ENCODE measurements around the gene BANF2. TPM values are rescaled to one million over a fixed set of nuclear protein-coding genes. Genes with fewer than 3 reads are reported as not detected.
A peak's percentile ranks its signal among the peaks of the same experiment; 100 is the strongest.

The BANF2 gene
- total RNA-seq, 1 donor from 2014 or later: not detected

DNA sequence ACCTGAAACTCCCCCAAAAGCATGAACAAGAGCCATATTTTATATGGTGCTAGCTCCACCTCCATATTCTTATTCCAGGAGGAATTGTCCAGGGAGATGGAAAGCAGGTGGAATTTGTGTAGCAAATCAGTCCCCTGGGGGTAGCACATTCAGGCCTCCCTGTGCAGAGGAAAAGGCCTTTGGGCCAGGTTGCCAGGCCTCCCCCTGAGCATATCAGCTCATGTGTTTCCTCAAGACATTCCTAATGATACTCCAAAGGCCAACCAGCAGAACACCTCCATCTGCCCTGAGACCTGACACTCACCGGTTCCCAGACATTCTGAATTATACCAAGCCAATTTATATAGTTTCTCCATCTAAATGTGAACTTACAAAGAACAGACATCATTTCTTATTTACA, 2.6 kb upstream of the BANF2 start:
- no peak for DNase-seq (ENCODE audit: low spot score)
- Mint-ChIP-seq H3K4me1 (ENCODE audit: low read depth) (no peaks in the 10 kb centered on the region), H3K36me3 (ENCODE audit: low read depth) (peaks cover 2% of the 10 kb centered on the region), H3K9me3 (ENCODE audit: low read depth) (peaks cover 4% of the 10 kb centered on the region), H3K27ac (ENCODE audit: unreplicated experiment) (no peak overlapping the region), H3K27me3 (ENCODE audit: low read depth) (peaks cover 1% of the 10 kb centered on the region), H3K4me3 (ENCODE audit: unreplicated experiment) (no peak overlapping the region)
- TF ChIP-seq, protein P1, sequence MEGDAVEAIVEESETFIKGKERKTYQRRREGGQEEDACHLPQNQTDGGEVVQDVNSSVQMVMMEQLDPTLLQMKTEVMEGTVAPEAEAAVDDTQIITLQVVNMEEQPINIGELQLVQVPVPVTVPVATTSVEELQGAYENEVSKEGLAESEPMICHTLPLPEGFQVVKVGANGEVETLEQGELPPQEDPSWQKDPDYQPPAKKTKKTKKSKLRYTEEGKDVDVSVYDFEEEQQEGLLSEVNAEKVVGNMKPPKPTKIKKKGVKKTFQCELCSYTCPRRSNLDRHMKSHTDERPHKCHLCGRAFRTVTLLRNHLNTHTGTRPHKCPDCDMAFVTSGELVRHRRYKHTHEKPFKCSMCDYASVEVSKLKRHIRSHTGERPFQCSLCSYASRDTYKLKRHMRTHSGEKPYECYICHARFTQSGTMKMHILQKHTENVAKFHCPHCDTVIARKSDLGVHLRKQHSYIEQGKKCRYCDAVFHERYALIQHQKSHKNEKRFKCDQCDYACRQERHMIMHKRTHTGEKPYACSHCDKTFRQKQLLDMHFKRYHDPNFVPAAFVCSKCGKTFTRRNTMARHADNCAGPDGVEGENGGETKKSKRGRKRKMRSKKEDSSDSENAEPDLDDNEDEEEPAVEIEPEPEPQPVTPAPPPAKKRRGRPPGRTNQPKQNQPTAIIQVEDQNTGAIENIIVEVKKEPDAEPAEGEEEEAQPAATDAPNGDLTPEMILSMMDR (IDR thresholded peaks at IDR 0.05): no peak

DNA sequence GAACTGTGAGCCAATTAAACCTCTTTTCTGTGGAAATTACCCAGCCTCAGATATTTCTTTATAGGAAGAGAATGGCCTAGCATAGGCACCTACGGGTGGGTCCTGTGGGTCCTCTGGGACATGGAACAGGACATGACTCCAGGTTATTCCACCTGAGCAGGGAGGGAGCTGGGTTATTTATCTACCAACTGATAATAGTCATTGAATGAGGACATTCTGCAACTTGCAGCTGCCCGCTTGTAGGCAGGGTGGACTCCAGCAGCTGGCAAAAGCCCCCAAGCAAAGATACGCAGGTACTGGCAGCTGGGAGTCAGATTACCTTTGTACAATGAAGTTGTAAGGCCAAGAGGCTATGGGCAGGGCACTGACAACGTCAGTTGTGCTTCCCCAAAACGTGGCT, 1.4 kb upstream of the BANF2 start:
- no peak overlapping the region for H3K4me3 Mint-ChIP-seq (ENCODE audit: unreplicated experiment)
- peaks cover 4% of the 10 kb centered on the region for H3K9me3 Mint-ChIP-seq (ENCODE audit: low read depth)
- peaks cover 2% of the 10 kb centered on the region for H3K36me3 Mint-ChIP-seq (ENCODE audit: low read depth)
- DNase-seq (ENCODE audit: low spot score): no peak
- H3K27ac Mint-ChIP-seq (ENCODE audit: unreplicated experiment): no peak overlapping the region
- peaks cover 1% of the 10 kb centered on the region for H3K27me3 Mint-ChIP-seq (ENCODE audit: low read depth)
- no peaks in the 10 kb centered on the region for H3K4me1 Mint-ChIP-seq (ENCODE audit: low read depth)
- TF ChIP-seq, protein P1 (IDR thresholded peaks at IDR 0.05): no peak

DNA sequence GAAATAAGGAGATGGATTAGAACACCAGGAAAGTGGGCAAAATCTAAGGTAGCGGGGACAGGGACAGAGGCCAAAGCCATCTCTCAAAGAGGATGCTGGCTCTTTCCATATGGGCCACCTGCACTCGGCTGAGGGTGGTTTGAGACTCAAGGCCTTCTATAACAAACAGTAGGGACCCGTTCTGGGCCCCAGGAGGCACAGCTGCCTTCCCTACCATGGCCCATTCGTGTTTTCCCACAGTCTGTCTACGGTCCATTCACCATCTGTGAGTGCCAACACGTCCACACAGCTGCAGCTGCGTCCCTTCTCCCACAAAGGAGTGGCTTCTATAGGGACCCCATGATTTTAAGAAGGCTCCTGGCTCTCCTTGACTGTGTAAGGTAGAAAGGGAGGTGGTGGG, 871 bp downstream of the BANF2 start:
- DNase-seq (ENCODE audit: low spot score): no peak
- peaks cover 2% of the 10 kb centered on the region for H3K36me3 Mint-ChIP-seq (ENCODE audit: low read depth)
- H3K27me3 Mint-ChIP-seq (ENCODE audit: low read depth): no peaks in the 10 kb centered on the region
- no peak overlapping the region for H3K27ac Mint-ChIP-seq (ENCODE audit: unreplicated experiment)
- TF ChIP-seq, protein P1 (IDR thresholded peaks at IDR 0.05): no peak
- H3K4me3 Mint-ChIP-seq (ENCODE audit: unreplicated experiment): no peak overlapping the region
- no peaks in the 10 kb centered on the region for H3K4me1 Mint-ChIP-seq (ENCODE audit: low read depth)
- H3K9me3 Mint-ChIP-seq (ENCODE audit: low read depth): peaks cover 4% of the 10 kb centered on the region

DNA sequence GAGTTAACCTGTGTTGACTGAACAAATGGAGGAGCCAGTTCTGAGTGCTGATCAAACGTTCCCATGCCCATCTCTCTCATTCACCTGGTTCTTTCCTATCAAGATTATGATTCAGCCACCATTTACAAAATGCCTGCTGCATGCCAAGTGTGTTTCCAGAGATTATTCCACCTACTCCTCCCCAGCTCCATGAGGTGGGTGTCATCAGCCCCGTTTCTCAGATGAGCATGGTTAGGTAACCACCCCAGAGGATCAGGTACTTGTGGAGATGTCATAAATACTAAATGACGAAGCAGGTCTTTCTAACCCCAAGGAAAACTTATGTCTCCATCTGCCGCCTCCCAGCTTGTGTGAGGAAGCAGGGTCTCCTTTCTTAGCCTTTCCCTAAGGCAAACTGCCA, 2.1 kb downstream of the BANF2 start:
- H3K36me3 Mint-ChIP-seq (ENCODE audit: low read depth): no peaks in the 10 kb centered on the region
- TF ChIP-seq, protein P1 (IDR thresholded peaks at IDR 0.05): no peak
- H3K9me3 Mint-ChIP-seq (ENCODE audit: low read depth): no peaks in the 10 kb centered on the region
- no peaks in the 10 kb centered on the region for H3K27me3 Mint-ChIP-seq (ENCODE audit: low read depth)
- no peaks in the 10 kb centered on the region for H3K4me1 Mint-ChIP-seq (ENCODE audit: low read depth)
- DNase-seq (ENCODE audit: low spot score): no peak
- H3K27ac Mint-ChIP-seq (ENCODE audit: unreplicated experiment): no peak overlapping the region
- H3K4me3 Mint-ChIP-seq (ENCODE audit: unreplicated experiment): no peak overlapping the region

DNA sequence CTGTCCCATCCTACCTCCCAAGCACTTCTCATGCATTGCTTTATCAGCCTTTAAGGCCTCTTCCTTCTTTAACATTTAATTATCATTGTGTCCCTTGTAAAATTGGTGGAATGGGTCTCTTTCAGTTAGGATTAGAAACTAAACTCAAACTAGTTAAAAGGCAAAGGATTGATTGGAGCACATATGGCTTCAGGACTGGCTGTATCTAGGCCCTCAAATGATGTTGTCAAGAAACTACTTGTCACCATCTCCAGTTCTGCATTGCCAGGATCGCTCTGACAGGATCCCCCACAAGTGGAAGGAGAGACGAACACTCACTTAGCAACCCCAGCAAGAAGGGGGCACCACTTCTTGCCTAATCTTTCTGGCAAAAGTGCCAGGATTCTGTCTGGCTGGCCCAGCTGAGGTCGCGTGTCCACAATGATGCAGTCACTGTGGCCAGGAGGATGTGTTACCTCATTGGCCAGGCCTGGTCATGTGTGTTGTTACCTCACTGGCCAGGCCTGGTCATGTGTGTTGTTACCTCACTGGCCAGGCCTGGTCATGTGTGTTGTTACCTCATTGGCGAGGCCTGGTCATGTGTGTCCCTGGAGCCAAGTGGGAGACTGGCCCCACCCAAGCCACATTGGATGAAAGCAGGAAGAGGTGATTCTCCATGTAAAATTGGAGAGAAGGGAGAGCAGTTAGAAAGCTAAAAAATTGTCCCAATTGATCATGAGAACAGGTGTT, 5.0 kb downstream of the BANF2 start:
- Mint-ChIP-seq H3K9me3 (ENCODE audit: low read depth) (no peaks in the 10 kb centered on the region), H3K4me1 (ENCODE audit: low read depth) (no peaks in the 10 kb centered on the region), H3K36me3 (ENCODE audit: low read depth) (no peaks in the 10 kb centered on the region), H3K4me3 (ENCODE audit: unreplicated experiment) (no peak overlapping the region), H3K27me3 (ENCODE audit: low read depth) (no peaks in the 10 kb centered on the region), H3K27ac (ENCODE audit: unreplicated experiment) (no peak overlapping the region)
- DNase-seq (ENCODE audit: low spot score): peak; percentile 46
- TF ChIP-seq, protein P1 (IDR thresholded peaks at IDR 0.05): no peak
